C1 segment of cervical spinal cord (tissue), 14 donors: Measurements from ENCODE around the gene NDUFB3.

Experiments used
- DNase-seq, 14 donors: peaks; one replicate each; lab custom pipeline; 2025; lab: John Stamatoyannopoulos, UW

The NDUFB3 gene

GRCh38 chr2:201128033-201128432 lies 56.2 kb downstream of the NDUFB3 start:
- no peak for DNase-seq

- peak in 1 of 14 donors; percentile 20 for DNase-seq
These were observed 57.2 kb downstream of the NDUFB3 start for GRCh38 chr2:201128933-201129505.

- DNase-seq: peak in 1 of 14 donors; percentile 13
These were observed 58.9 kb downstream of the NDUFB3 start for GRCh38 chr2:201130524-201131186.

- DNase-seq: no peak
These were observed 60.7 kb downstream of the NDUFB3 start for GRCh38 chr2:201132518-201132917.
